RWPE2 (cell line): ENCODE data around the gene RSPH3.

Experiments used
- ATAC-seq: fragments of 200-7000 bp; cut with Tn5 transposase; 3 replicates; pipeline ENCODE4 v1.9.1; 2021; ENCODE audit warnings: low read depth
- DNase-seq: peaks from one replicate; pipeline ENCODE4 v3.0.0-alpha.2; 2020; ENCODE audit warnings: low spot score
- H3K27ac ChIP-seq: fragments of 450-650 bp; 2 replicates; pipeline ENCODE4 v1.5.1; 2017; ENCODE audit warnings: mild to moderate bottlenecking; ENCODE audit not compliant: poor library complexity, severe bottlenecking
- H3K27me3 ChIP-seq: fragments of 250-450 bp; sonication (Bioruptor Pico); 2 replicates; pipeline ENCODE4 v1.5.1; 2021; ENCODE audit warnings: mild to moderate bottlenecking, moderate library complexity; ENCODE audit not compliant: insufficient read depth, poor library complexity, severe bottlenecking
- H3K36me3 ChIP-seq: fragments of 250-450 bp; sonication (Bioruptor Pico); 2 replicates; pipeline ENCODE4 v1.5.1; 2020; ENCODE audit warnings: low read depth, mild to moderate bottlenecking, moderate library complexity
- H3K4me1 ChIP-seq: fragments of 250-450 bp; sonication (Bioruptor Pico); 2 replicates; pipeline ENCODE4 v1.5.1; 2021; ENCODE audit warnings: mild to moderate bottlenecking, moderate library complexity; ENCODE audit not compliant: insufficient read depth, poor library complexity, severe bottlenecking
- H3K4me3 ChIP-seq: fragments of 250-450 bp; sonication (Bioruptor Pico); 2 replicates; pipeline ENCODE4 v1.5.1; 2021; ENCODE audit warnings: mild to moderate bottlenecking, moderate library complexity; ENCODE audit not compliant: severe bottlenecking
- H3K9me3 ChIP-seq: fragments of 250-450 bp; sonication (Bioruptor Pico); 2 replicates; pipeline ENCODE4 v1.5.1; 2021; ENCODE audit warnings: mild to moderate bottlenecking, moderate library complexity; ENCODE audit not compliant: severe bottlenecking
- CTCF ChIP-seq: fragments of 450-650 bp; IDR thresholded peaks from one replicate; pipeline ENCODE4 v1.5.1; 2017; ENCODE audit warnings: mild to moderate bottlenecking, moderate library complexity; ENCODE audit not compliant: poor library complexity, severe bottlenecking

Gene RSPH3

GRCh38 chr6:159004592-159004991 is 4.6 kb upstream of the RSPH3 start:
- ATAC-seq, result no peak
- Histone ChIP-seq H3K27ac (no peak overlapping the region), H3K4me1 (peaks cover 15% of the 10 kb centered on the region), H3K4me3 (no peak overlapping the region), H3K36me3 (no peaks in the 10 kb centered on the region), H3K9me3 (no peaks in the 10 kb centered on the region), H3K27me3 (no peaks in the 10 kb centered on the region)
- no peak for TF ChIP-seq CTCF
- no peak for DNase-seq

- no peak for DNase-seq
- TF ChIP-seq CTCF, result no peak
- H3K27me3 ChIP-seq, result no peaks in the 10 kb centered on the region
- H3K36me3 ChIP-seq, result 0 out of 2 replicates have a peak, but pooled peaks cover 3% of the 10 kb centered on the region
- H3K4me1 ChIP-seq, result peaks cover 15% of the 10 kb centered on the region
- no peaks in the 10 kb centered on the region for H3K9me3 ChIP-seq
- no peak overlapping the region for H3K4me3 ChIP-seq
- no peak for ATAC-seq
- H3K27ac ChIP-seq, result peak overlapping the region; percentile 19
Measured at GRCh38 chr6:159002432-159003155, 2.6 kb upstream of the RSPH3 start.

- peaks cover 21% of the 10 kb centered on the region for H3K4me1 ChIP-seq
- H3K9me3 ChIP-seq, result no peaks in the 10 kb centered on the region
- DNase-seq (no peak), ATAC-seq (peak; percentile 35)
- no peaks in the 10 kb centered on the region for H3K27me3 ChIP-seq
- H3K4me3 ChIP-seq, result peak overlapping the region; percentile 59
- H3K36me3 ChIP-seq, result peaks cover 9% of the 10 kb centered on the region; the same call in 1 of the 2 replicates
- peak overlapping the region; percentile 76 for H3K27ac ChIP-seq
- no peak for TF ChIP-seq CTCF
Measured at GRCh38 chr6:158999154-158999665, 792 bp downstream of the RSPH3 start.

- H3K27me3 ChIP-seq, result no peaks in the 10 kb centered on the region
- no peaks in the 10 kb centered on the region for H3K9me3 ChIP-seq
- H3K27ac ChIP-seq, result no peak overlapping the region
- no peak overlapping the region for H3K4me3 ChIP-seq
- peaks cover 11% of the 10 kb centered on the region for H3K4me1 ChIP-seq
- H3K36me3 ChIP-seq, result peaks cover 18% of the 10 kb centered on the region
- no peak for ATAC-seq
- no peak for TF ChIP-seq CTCF
- DNase-seq, result no peak
Measured at GRCh38 chr6:158996856-158997255, 3.1 kb downstream of the RSPH3 start.

GRCh38 chr6:158993639-158994038 is 6.4 kb downstream of the RSPH3 start:
- no peak for TF ChIP-seq CTCF

More at GRCh38 chr6:158993639-158994038, 6.4 kb downstream of the RSPH3 start:
- Histone ChIP-seq H3K9me3 (no peaks in the 10 kb centered on the region), H3K4me1 (peaks cover 6% of the 10 kb centered on the region), H3K4me3 (no peak overlapping the region), H3K27me3 (no peaks in the 10 kb centered on the region), H3K36me3 (peaks cover 18% of the 10 kb centered on the region), H3K27ac (no peak overlapping the region)
- no peak for ATAC-seq
- no peak for DNase-seq
